Activated gamma-delta T cell treated with anti-CD3 and anti-CD28 coated beads, Interleukin-2, amount 50 U/mL, for 16 hours (primary cell): ENCODE measurements around the gene NTMT2.
"Not testable (repeated sequence)": the region's sequence is repeated elsewhere in the genome, so short reads cannot be mapped to it uniquely, and the experiment has no call there.

Source experiments
- DNase-seq: peaks from one replicate; pipeline ENCODE4 v3.0.0-alpha.2; 2020; ENCODE audit warnings: low read depth

The NTMT2 gene

GRCh38 chr1:170145770-170146676 is at the start of gene NTMT2:
NTMT2 (plus strand) TSS chr1:170145959; CDS start chr1:170146108, 149 bp downstream.
- DNase-seq: no peak

GRCh38 chr1:170095976-170096748 is 49.6 kb upstream of the NTMT2 start:
- no peak for DNase-seq

GRCh38 chr1:170096806-170097340 is 48.9 kb upstream of the NTMT2 start:
- DNase-seq: no peak

- DNase-seq: no peak
Observed at GRCh38 chr1:170097449-170097948, 48.3 kb upstream of the NTMT2 start.

- DNase-seq: not testable (repeated sequence)
Observed at GRCh38 chr1:170113140-170113539, 32.6 kb upstream of the NTMT2 start.

- DNase-seq: no peak
Observed at GRCh38 chr1:170114906-170115305, 30.9 kb upstream of the NTMT2 start.

GRCh38 chr1:170122366-170122765 is 23.4 kb upstream of the NTMT2 start:
- DNase-seq: no peak

- DNase-seq: no peak
Observed at GRCh38 chr1:170125269-170125668, 20.5 kb upstream of the NTMT2 start.

GRCh38 chr1:170126696-170127095 is 19.1 kb upstream of the NTMT2 start:
- no peak for DNase-seq

GRCh38 chr1:170131450-170131849 is 14.3 kb upstream of the NTMT2 start:
- no peak for DNase-seq

GRCh38 chr1:170131984-170132383 is 13.8 kb upstream of the NTMT2 start:
- DNase-seq: no peak

- DNase-seq: no peak
Observed at GRCh38 chr1:170133766-170134495, 11.8 kb upstream of the NTMT2 start.

- no peak for DNase-seq
Observed at GRCh38 chr1:170134521-170134920, 11.2 kb upstream of the NTMT2 start.

- no peak for DNase-seq
Observed at GRCh38 chr1:170140371-170140770, 5.4 kb upstream of the NTMT2 start.

- no peak for DNase-seq
Observed at GRCh38 chr1:170145061-170145460, 698 bp upstream of the NTMT2 start.

- no peak for DNase-seq
Observed at GRCh38 chr1:170146720-170147263, 1.0 kb downstream of the NTMT2 start.

GRCh38 chr1:170149241-170149640 is 3.5 kb downstream of the NTMT2 start:
- no peak for DNase-seq

- no peak for DNase-seq
Observed at GRCh38 chr1:170150016-170150415, 4.3 kb downstream of the NTMT2 start.

- DNase-seq: no peak
Observed at GRCh38 chr1:170150921-170151320, 5.2 kb downstream of the NTMT2 start.

- DNase-seq: no peak
Observed at GRCh38 chr1:170153417-170153816, 7.7 kb downstream of the NTMT2 start.

- no peak for DNase-seq
Observed at GRCh38 chr1:170155055-170155454, 9.3 kb downstream of the NTMT2 start.

- DNase-seq: no peak
Observed at GRCh38 chr1:170156594-170156993, 10.8 kb downstream of the NTMT2 start.
